Type B pancreatic cell (in vitro differentiated cells): ENCODE results near the gene MAP3K1. TPM values are rescaled to one million over a fixed set of nuclear protein-coding genes. Genes with fewer than 3 reads are reported as not detected.

Experiments used
- DNase-seq: peaks from one replicate; pipeline ENCODE4 v3.0.0; 2021; ENCODE audit warnings: mixed read lengths; ENCODE audit not compliant: unreplicated experiment; ENCODE audit errors: extremely low spot score
- H3K27ac Mint-ChIP-seq: 2 replicates; pipeline ENCODE4 v1.8.0; 2021; ENCODE audit warnings: mild to moderate bottlenecking, mixed read lengths
- H3K27me3 Mint-ChIP-seq: 2 replicates; pipeline ENCODE4 v1.8.0; 2021; ENCODE audit warnings: mixed read lengths
- H3K36me3 Mint-ChIP-seq: 2 replicates; pipeline ENCODE4 v1.8.0; 2021; ENCODE audit warnings: mixed read lengths
- H3K4me1 Mint-ChIP-seq: one replicate; pipeline ENCODE4 v1.8.0; 2021; ENCODE audit warnings: mixed read lengths; ENCODE audit not compliant: unreplicated experiment
- H3K4me3 Mint-ChIP-seq: 2 replicates; pipeline ENCODE4 v1.8.0; 2021; ENCODE audit warnings: mild to moderate bottlenecking, mixed read lengths
- H3K9me3 Mint-ChIP-seq: 2 replicates; pipeline ENCODE4 v1.8.0; 2021; ENCODE audit warnings: mixed read lengths
- CTCF ChIP-seq: fragments of 200-600 bp; sonication (generic); conservative IDR thresholded peaks from 2 replicates; pipeline ENCODE4 v1.5.0; 2021; ENCODE audit warnings: antibody characterized with exemption, mild to moderate bottlenecking
- total RNA-seq: library from RNA; stranded (reverse); gene quantifications from 2 replicates; pipeline ENCODE4 v1.2.1, GENCODE V29; 2021; ENCODE audit warnings: low replicate concordance

Gene MAP3K1
- total RNA-seq, 1 donor from 2014 or later, result 48.4 TPM

- no peak for DNase-seq
- H3K27ac Mint-ChIP-seq, result no peak overlapping the region
- H3K4me3 Mint-ChIP-seq, result no peak overlapping the region
- no peaks in the 10 kb centered on the region for H3K9me3 Mint-ChIP-seq
- no peaks in the 10 kb centered on the region for H3K36me3 Mint-ChIP-seq
- no peaks in the 10 kb centered on the region for H3K4me1 Mint-ChIP-seq
- no peak for TF ChIP-seq CTCF
- no peaks in the 10 kb centered on the region for H3K27me3 Mint-ChIP-seq
These were observed 13.1 kb upstream of the MAP3K1 start for GRCh38 chr5:56802205-56802604.

- TF ChIP-seq CTCF, result no peak
- H3K36me3 Mint-ChIP-seq, result no peaks in the 10 kb centered on the region
- H3K27me3 Mint-ChIP-seq, result no peaks in the 10 kb centered on the region
- no peak overlapping the region for H3K4me3 Mint-ChIP-seq
- DNase-seq, result no peak
- no peak overlapping the region for H3K27ac Mint-ChIP-seq
- H3K9me3 Mint-ChIP-seq, result no peaks in the 10 kb centered on the region
- H3K4me1 Mint-ChIP-seq, result no peaks in the 10 kb centered on the region
These were observed 12.3 kb upstream of the MAP3K1 start for GRCh38 chr5:56803025-56803424.

- Mint-ChIP-seq H3K27ac (no peak overlapping the region), H3K4me3 (no peak overlapping the region), H3K9me3 (no peaks in the 10 kb centered on the region), H3K4me1 (no peaks in the 10 kb centered on the region), H3K27me3 (no peaks in the 10 kb centered on the region), H3K36me3 (no peaks in the 10 kb centered on the region)
- DNase-seq, result no peak
- TF ChIP-seq CTCF, result no peak
These were observed 11.5 kb upstream of the MAP3K1 start for GRCh38 chr5:56803894-56804293.

GRCh38 chr5:56807679-56808078 is 7.7 kb upstream of the MAP3K1 start:
- DNase-seq, result no peak
- Mint-ChIP-seq H3K27ac (no peak overlapping the region), H3K36me3 (no peaks in the 10 kb centered on the region)

GRCh38 chr5:56808211-56808610 is 7.1 kb upstream of the MAP3K1 start:
- TF ChIP-seq CTCF, result no peak
- Mint-ChIP-seq H3K9me3 (no peaks in the 10 kb centered on the region), H3K4me3 (no peak overlapping the region), H3K36me3 (no peaks in the 10 kb centered on the region), H3K4me1 (peaks cover 7% of the 10 kb centered on the region), H3K27me3 (peaks cover 1% of the 10 kb centered on the region), H3K27ac (no peak overlapping the region)
- DNase-seq, result no peak

More at GRCh38 chr5:56807679-56808078, 7.7 kb upstream of the MAP3K1 start:
- no peak overlapping the region for H3K4me3 Mint-ChIP-seq
- TF ChIP-seq CTCF, result no peak
- H3K9me3 Mint-ChIP-seq, result no peaks in the 10 kb centered on the region
- no peaks in the 10 kb centered on the region for H3K27me3 Mint-ChIP-seq
- peaks cover 1% of the 10 kb centered on the region for H3K4me1 Mint-ChIP-seq

GRCh38 chr5:56810826-56811225 is 4.5 kb upstream of the MAP3K1 start:
- no peak for DNase-seq
- H3K4me3 Mint-ChIP-seq, result no peak overlapping the region
- peaks cover 13% of the 10 kb centered on the region for H3K27me3 Mint-ChIP-seq
- peaks cover 19% of the 10 kb centered on the region for H3K4me1 Mint-ChIP-seq
- H3K27ac Mint-ChIP-seq, result no peak overlapping the region
- H3K9me3 Mint-ChIP-seq, result no peaks in the 10 kb centered on the region
- no peaks in the 10 kb centered on the region for H3K36me3 Mint-ChIP-seq
- no peak for TF ChIP-seq CTCF
